ENCODE data around the gene VPS41.

The VPS41 gene

GRCh38 chr7:38674513-38674912 is 234.5 kb downstream of the VPS41 start:
- no peak for FAIRE-seq
- no peak for DNase-seq (ENCODE audit: low spot score)

GRCh38 chr7:38673795-38674194 is 235.2 kb downstream of the VPS41 start:
- no peak for FAIRE-seq
- no peak for DNase-seq (ENCODE audit: low spot score)
